ENCODE measurements around the gene GSG1L.
"Not testable (repeated sequence)": the region's sequence is repeated elsewhere in the genome, so short reads cannot be mapped to it uniquely, and the experiment has no call there.

GSG1L gene

GRCh38 chr16:27952811-27953210 is 110.7 kb downstream of the GSG1L start:
- DNase-seq (ENCODE audit: low read depth in 1 of 2, low spot score in 1 of 2): no peak

DNA sequence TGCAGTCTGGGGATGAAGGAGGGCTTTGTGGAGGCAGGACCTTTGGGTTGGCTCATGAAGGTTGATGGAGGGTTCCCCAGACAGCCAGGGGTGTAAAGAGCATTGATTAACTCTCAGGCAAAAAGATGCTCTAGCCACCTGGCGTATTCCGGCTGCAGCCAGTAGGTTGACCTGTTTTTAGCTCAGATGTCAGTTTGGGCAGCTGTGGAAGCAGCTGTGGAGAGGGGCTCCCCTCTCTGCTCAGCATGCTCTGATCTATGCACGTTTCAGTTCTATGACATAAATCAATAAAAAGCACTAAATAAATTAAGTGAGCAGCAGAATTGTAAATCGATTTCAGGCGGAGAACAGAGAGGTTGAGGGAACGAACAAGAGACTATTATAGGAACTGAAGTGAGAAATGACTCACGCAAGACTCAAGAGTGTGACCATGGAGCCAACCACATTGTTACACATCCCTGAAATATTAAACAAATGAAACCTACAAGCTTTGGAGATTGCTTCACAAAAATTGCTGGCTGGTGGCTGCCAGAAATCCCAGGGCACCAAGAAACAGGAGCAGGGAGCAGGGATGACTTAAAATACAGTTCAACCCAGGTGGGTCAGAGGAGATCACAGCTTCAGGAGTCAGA is 111.9 kb downstream of the GSG1L start:
- DNase-seq (ENCODE audit: low read depth in 1 of 2, low spot score in 1 of 2): no peak

DNA sequence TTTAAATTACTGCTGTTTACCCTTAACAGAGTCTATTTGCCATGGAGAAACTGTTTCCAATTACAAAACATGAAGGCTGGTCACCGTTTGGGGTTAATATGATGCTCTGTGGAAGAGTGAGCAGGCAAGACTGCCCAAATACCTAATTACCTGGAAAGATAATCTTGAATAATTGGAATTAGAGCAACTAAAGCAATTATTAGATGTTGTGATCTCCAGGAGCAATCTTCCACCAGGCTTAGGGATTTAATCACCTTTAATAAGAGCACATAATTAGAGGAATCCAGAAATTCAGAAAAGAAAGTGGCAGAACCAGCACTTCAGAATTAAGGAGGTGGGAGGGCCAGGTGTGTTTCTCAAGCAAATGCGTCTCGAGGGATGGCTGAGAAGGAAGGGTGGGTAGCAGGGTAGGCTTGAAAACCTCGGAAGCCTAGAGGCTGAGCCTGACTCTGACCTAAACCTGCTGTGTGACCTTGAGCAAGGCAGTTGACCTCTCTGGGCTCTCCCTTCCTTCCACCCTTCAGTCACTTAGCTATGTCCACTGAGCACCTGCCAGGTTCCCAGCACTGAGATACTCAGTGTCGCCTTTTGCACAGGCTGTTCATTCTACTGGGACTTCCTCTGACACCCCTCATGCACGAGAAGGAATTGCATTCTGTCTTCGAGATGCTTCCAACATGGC is 113.2 kb downstream of the GSG1L start:
- DNase-seq (ENCODE audit: low read depth in 1 of 2, low spot score in 1 of 2): no peak

DNA sequence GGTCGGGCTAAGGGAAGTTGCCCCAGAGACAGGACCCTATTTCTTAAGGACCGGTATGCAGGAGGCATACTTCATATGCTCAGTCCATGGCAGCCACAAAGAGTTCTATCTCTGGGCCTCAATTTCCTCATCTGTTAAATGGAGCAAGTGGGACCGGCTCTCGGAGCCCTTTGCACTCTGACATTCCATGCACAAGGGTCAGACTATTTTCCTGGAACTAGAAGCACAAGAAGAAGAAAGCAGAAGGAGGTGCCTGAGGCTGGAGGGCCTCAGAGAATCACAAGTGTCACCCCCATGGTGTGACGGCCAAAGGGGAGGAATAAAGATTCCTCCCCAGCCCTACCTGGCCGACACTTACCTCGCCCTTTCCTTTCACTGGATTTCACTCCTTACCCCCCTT is 115.8 kb downstream of the GSG1L start:
- no peak for DNase-seq (ENCODE audit: low read depth in 1 of 2, low spot score in 1 of 2)

- DNase-seq (ENCODE audit: low read depth in 1 of 2, low spot score in 1 of 2): no peak
Measured at GRCh38 chr16:27945233-27945973, 118.1 kb downstream of the GSG1L start.

- no peak for DNase-seq (ENCODE audit: low read depth in 1 of 2, low spot score in 1 of 2)
Measured at GRCh38 chr16:27943766-27944165, 119.7 kb downstream of the GSG1L start.

GRCh38 chr16:27942071-27942470 is 121.4 kb downstream of the GSG1L start:
- DNase-seq (ENCODE audit: low read depth in 1 of 2, low spot score in 1 of 2): not testable (repeated sequence)

DNA sequence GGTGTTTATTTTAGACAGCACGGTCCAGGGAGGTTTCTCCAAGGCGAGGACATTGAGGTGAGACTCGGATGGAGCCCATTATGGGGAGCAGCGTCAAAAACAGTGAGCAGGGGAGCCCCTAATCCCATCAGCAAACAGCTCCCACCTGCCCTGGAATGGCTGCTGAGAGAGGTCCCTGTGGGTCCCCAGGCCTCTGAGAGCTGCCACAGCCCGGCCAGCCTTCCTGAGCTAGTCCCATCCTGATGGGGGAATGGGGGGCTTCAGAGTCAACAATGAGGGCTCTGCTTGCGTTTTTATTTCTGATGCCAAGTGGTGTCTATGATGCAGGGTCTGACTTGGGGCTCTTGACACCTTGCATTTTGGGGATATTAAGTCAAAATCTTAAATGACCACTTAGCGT is 128.4 kb downstream of the GSG1L start:
- DNase-seq (ENCODE audit: low read depth in 1 of 2, low spot score in 1 of 2): no peak

- DNase-seq (ENCODE audit: low read depth in 1 of 2, low spot score in 1 of 2): no peak
Measured at GRCh38 chr16:27932542-27933135, 130.9 kb downstream of the GSG1L start.

DNA sequence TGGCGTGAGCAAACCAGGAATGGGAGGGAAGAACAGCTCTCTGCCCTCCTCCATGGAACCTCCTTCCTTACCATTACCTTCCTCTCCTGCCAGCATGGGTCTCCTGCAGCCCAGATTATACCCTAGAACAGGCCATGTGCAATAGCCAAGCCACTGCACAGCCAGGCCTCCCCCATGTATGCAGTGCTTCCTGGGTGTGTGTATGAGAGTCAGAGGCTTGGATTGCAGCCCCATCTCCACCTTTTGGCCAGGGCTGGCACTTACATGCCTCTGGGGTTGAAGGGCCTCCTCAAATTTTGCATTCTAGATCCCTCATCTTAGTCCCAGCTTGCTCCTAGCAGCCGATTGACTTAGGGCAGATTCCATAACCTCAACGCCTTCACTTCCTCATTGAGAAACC is 133.7 kb downstream of the GSG1L start:
- DNase-seq (ENCODE audit: low read depth in 1 of 2, low spot score in 1 of 2): no peak

- no peak for DNase-seq (ENCODE audit: low read depth in 1 of 2, low spot score in 1 of 2)
Measured at GRCh38 chr16:27928542-27928941, 135.0 kb downstream of the GSG1L start.

- no peak for DNase-seq (ENCODE audit: low read depth in 1 of 2, low spot score in 1 of 2)
Measured at GRCh38 chr16:27927266-27927901, 136.1 kb downstream of the GSG1L start.

DNA sequence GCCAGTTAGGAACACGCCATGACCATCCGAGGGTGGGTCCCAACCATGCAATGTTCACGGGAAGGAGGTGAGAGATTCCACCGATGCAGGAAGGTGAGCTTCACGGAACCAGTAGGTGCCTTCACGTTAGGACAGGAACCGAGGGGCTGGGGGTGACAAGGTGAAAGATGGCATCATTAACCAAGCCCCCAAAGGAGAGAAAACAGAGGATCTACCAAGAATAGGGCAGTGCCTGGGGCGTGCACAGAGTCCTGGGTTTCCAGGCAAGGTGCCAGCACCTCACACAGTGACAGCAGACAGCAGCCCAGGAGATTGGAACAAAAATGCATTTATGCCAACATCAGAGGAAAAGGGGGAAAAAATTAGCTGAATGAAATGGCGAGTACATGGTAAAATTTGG is 137.9 kb downstream of the GSG1L start:
- no peak for DNase-seq (ENCODE audit: low read depth in 1 of 2, low spot score in 1 of 2)

DNA sequence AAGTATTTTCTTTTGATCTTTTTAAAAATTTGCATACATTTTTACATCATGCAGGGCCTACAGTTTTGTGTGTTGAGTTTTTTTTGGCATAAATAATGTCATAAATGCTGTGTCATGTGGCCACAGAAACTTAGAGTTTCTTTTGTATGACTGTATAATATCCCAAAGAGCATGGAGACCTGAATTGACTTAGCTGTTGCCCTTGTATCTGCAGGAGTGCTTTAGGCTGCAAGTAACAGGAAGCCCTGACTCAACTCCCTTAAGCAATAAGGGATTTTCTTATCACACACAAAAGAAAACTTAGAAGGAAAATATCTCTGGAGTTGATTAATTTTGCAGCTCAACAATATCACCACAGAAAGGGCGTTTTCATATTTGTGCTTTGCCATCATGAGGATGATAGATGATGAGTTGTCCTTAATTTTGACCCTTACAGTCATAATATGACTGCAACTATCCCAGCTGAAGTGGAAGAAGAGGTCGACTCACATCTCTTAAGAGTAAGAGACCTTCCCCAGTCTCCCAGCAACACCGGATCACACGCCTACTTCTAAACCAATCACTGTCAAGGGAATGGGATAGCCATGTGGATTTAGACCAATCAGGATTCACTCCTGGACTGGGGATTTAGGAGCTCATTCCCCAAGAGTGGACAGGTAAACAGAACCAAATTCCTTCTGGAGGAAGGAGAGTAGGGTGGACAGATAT is 138.9 kb downstream of the GSG1L start:
- no peak for DNase-seq (ENCODE audit: low read depth in 1 of 2, low spot score in 1 of 2)

GRCh38 chr16:27923751-27924150 is 139.8 kb downstream of the GSG1L start:
- DNase-seq (ENCODE audit: low read depth in 1 of 2, low spot score in 1 of 2): no peak

DNA sequence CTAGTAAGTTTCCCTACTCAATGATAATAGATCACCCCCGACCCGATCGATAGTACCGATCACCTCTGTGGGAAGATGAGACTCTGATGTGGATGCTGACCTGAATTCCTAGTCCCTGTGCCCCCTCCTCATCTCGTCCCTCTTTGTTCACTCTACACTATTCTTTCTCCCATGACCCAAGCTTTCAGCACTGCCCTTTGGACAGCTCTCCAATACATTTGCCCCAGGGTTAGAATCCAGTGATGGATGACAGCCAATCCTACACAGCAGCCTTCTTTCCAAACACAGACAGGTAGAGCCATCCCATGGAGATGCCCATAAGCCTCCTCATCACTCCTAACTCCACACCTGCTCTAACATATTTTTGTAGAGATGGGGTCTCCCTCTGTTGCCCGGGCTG is 141.1 kb downstream of the GSG1L start:
- DNase-seq (ENCODE audit: low read depth in 1 of 2, low spot score in 1 of 2): no peak

DNA sequence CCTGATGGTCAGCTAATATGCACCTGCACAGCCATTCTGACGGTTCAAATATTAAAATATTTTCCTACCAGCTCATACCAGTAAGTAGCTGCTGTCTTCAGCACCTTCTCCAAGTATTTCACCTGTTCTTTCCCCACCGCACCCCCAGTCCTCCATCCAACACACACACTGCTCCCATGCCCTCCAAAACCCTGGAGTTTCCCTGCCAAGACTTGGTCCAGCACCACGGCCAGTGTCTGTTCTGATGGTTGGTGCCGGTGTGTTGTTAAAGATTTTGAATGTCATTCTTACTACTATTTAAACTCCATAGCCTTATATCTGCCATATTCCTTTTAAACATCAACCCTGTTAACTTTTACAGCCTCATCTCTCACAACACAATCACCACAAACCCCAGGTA is 142.4 kb downstream of the GSG1L start:
- DNase-seq (ENCODE audit: low read depth in 1 of 2, low spot score in 1 of 2): no peak

DNA sequence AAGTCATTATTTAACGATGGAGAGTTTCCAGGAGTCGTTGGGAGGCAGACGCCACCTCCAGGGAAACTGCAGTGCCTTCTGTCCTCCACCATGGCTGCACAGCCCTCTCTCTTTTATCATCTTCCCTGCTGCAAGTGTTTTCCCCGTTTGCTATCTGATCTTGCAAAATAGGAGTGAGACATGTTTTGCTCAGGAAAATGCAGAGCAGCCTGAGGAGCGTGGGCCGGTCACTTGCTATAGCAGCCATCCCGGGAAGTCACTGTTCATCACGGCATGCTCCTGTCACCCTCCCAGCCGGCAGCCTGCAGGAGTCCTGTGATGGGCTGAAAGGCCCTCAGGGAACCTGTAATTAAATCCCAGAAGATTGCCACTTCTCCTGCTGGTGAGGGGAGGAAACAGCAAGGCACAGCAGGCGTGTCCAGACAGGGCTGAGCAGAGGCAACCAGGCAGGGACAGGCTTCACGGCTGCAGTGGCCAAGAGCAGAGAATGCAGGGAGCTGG is 143.1 kb downstream of the GSG1L start:
- no peak for DNase-seq (ENCODE audit: low read depth in 1 of 2, low spot score in 1 of 2)

- no peak for DNase-seq (ENCODE audit: low read depth in 1 of 2, low spot score in 1 of 2)
Measured at GRCh38 chr16:27918755-27919154, 144.8 kb downstream of the GSG1L start.

DNA sequence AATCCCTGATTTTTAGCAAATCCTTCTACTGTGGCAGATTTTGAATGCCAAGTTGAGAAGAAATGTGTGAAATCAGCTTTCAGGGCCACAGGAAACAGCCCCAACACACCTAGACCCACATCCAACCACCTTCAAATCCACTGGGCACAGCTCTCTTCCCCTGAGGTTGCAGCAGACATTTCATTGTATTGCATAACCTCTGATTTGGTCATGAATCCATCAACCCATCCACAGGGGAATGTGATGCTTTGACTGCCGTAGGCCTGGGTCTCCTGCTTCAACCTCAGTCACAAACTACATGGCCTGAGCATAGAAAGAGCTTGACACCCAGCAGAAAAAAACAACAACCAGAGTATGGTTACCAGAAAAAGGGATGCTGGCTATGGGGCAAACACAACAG is 145.6 kb downstream of the GSG1L start:
- no peak for DNase-seq (ENCODE audit: low read depth in 1 of 2, low spot score in 1 of 2)

- no peak for DNase-seq (ENCODE audit: low read depth in 1 of 2, low spot score in 1 of 2)
Measured at GRCh38 chr16:27911486-27911885, 152.0 kb downstream of the GSG1L start.
